Natural killer cell (primary cell): Measurements from ENCODE around the gene PLEKHA4. TPM values are rescaled to one million over a fixed set of nuclear protein-coding genes. Genes with fewer than 3 reads are reported as not detected.

Source experiments
- ATAC-seq, 3 donors: fragments of 150-1000 bp in 2 of 3; fragments of 200-7000 bp in 1 of 3; cut with Tn5 transposase; 1 replicate in 1 of 3; 2 replicates in 2 of 3; pipeline ENCODE4 v1.10.0; 2021; ENCODE audit warnings: mild to moderate bottlenecking in 2 of 3, moderate library complexity in 2 of 3
- DNase-seq, 2 donors: peaks; one replicate each; pipeline versions ENCODE4 v3.0.0 to v3.0.0-alpha.2; 2013 to 2021; ENCODE audit warnings: mixed read lengths in 1 of 2
- H3K27ac ChIP-seq: one replicate; pipeline ENCODE4 v1.5.1; 2013; ENCODE audit warnings: mild to moderate bottlenecking, low read length
- H3K27me3 ChIP-seq: one replicate; pipeline ENCODE4 v1.6.1; 2013; ENCODE audit warnings: low read length; ENCODE audit not compliant: control insufficient read depth, insufficient read depth
- H3K36me3 ChIP-seq: one replicate; pipeline ENCODE4 v1.6.1; 2013; ENCODE audit warnings: low read length; ENCODE audit not compliant: control insufficient read depth, insufficient read depth
- H3K4me1 ChIP-seq: one replicate; pipeline ENCODE4 v1.6.1; 2013; ENCODE audit warnings: low read length; ENCODE audit not compliant: control insufficient read depth, insufficient read depth
- H3K4me3 ChIP-seq: one replicate; pipeline ENCODE4 v1.5.1; 2013; ENCODE audit warnings: low read length
- H3K9me3 ChIP-seq: one replicate; pipeline ENCODE4 v1.6.1; 2013; ENCODE audit warnings: low read length; ENCODE audit not compliant: control insufficient read depth, insufficient read depth
- H3K27ac Mint-ChIP-seq, 2 donors: one replicate each; pipeline ENCODE4 v1.8.0; 2022; ENCODE audit warnings: mild to moderate bottlenecking in 2 of 2, mixed read lengths in 2 of 2, moderate library complexity in 1 of 2
- H3K27me3 Mint-ChIP-seq, 2 donors: one replicate each; pipeline ENCODE4 v1.8.0; 2022; ENCODE audit warnings: low read depth in 2 of 2, mixed read lengths in 2 of 2
- H3K36me3 Mint-ChIP-seq: one replicate; pipeline ENCODE4 v1.8.0; 2022; ENCODE audit warnings: mixed read lengths
- H3K4me1 Mint-ChIP-seq, 2 donors: one replicate each; pipeline ENCODE4 v1.8.0; 2022; ENCODE audit warnings: mixed read lengths in 2 of 2
- H3K4me3 Mint-ChIP-seq: one replicate; pipeline ENCODE4 v1.8.0; 2022; ENCODE audit warnings: mild to moderate bottlenecking, moderate library complexity, mixed read lengths
- H3K9me3 Mint-ChIP-seq, 2 donors: one replicate each; pipeline ENCODE4 v1.8.0; 2022; ENCODE audit warnings: mixed read lengths in 2 of 2
- CTCF ChIP-seq: fragments of 200-600 bp; IDR thresholded peaks from one replicate; pipeline ENCODE4 v1.8.0; 2022; ENCODE audit warnings: antibody characterized with exemption
- WGBS: methylation state at CpG from one replicate; pipeline ENCODE4 v1.1.7; 2013; ENCODE audit warnings: missing lambda C conversion rate; ENCODE audit not compliant: insufficient coverage; 5-methylcytosine and 5-hydroxymethylcytosine counted together
- intact Hi-C: fragments of 100-400 bp; cut with micrococcal nuclease; formaldehyde crosslinking; loops from one replicate; pipeline ENCODE4 v1.14.2; 2022
- total RNA-seq, 4 donors: library from RNA; stranded (reverse); fragments of 120-200 nt in 1 of 4; gene quantifications; one replicate each; pipeline versions ENCODE4 v1.2.3 to v1.2.4, GENCODE V29; 2013 to 2022

Gene PLEKHA4
- total RNA-seq, 3 donors from 2014 or later (not counting 1 experiment from before 2014, with no cell fraction given), result 2.5 to 6.5 (median 5.2) TPM

DNA sequence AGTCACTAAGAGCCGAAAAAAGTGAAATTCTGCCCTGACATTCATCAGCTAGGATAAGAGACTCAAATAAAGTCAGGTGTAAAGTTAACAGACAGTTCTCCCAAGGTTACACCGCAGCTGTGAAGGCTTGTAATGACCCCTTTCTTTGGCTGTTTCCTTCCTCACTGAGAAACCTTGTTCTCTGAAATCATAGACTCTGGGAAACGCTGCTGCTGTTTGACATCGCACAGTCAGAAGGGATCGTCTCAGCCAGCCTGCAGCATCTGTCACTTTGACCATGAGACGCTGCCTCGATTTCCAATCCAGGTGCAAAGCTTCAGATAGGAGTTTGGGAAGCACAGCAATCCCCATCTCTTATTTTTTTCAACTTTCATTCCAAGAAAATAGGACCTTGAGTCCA lies 58.3 kb downstream of the PLEKHA4 start:
- Mint-ChIP-seq H3K27me3 (no peaks in the 10 kb centered on the region), H3K36me3 (no peaks in the 10 kb centered on the region), H3K27ac (peak overlapping the region in 1 of 2 donors; percentile 87), H3K9me3 (no peaks in the 10 kb centered on the region), H3K4me3 (peak overlapping the region; percentile 89), H3K4me1 (peaks cover 17 to 35% of the 10 kb centered on the region in 2 donors)
- no peak for ATAC-seq
- H3K27ac ChIP-seq, result peak overlapping the region; percentile 14
- peak overlapping the region; percentile 72 for H3K4me3 ChIP-seq
- 14% methylated on average over 7 of the region's 7 CpGs for WGBS
- no peaks in the 10 kb centered on the region for H3K27me3 ChIP-seq
- H3K9me3 ChIP-seq, result no peaks in the 10 kb centered on the region
- peaks cover 27% of the 10 kb centered on the region for H3K4me1 ChIP-seq
- intact Hi-C loops, result no loop called here
- no peak for TF ChIP-seq CTCF
- peak in 1 of 2 donors; percentile 28 for DNase-seq
- H3K36me3 ChIP-seq, result no peaks in the 10 kb centered on the region

DNA sequence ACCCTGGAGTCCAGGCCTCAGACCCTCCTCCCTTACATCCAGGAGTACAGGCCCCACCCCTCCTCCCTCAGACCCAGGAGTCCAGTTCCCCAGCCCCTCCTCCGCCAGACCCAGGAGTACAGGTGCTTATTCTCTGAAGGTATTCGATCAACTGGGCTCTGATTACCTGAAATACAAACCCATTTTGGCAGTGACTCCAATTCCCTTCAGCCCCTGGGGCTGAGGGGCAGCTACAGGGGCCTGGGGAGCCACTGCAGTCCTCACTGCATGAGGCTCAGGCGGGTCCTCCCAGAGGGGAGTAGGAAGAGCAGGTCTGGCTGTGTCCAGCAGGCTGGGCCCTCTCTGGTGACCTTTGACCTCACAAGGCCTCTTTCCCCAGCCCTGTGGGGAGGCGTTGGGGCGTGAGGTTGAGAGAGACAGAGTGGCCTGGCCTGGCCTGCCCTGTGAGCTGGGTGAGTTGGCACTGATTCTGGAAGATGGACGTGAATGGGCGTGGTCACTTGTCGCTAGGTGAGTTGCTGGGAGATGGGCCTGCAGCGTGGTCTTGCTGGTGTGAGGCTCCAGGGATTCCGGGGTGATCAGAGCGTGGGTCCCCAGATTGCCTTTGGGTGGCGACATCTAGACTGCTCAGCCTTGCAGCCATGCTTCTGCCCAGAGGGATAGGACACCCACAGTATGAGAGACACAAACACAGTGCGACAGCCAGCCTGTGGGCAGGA lies 60.7 kb downstream of the PLEKHA4 start:
- H3K27me3 Mint-ChIP-seq, result no peaks in the 10 kb centered on the region

GRCh38 chr19:48806818-48807589 lies 61.4 kb downstream of the PLEKHA4 start:
- H3K36me3 ChIP-seq, result no peaks in the 10 kb centered on the region
- H3K9me3 ChIP-seq, result no peaks in the 10 kb centered on the region
- peaks cover 21% of the 10 kb centered on the region for H3K4me1 ChIP-seq
- H3K27me3 ChIP-seq, result no peaks in the 10 kb centered on the region
- H3K27ac ChIP-seq, result no peak overlapping the region
- no peak for ATAC-seq
- no peak overlapping the region for H3K27ac Mint-ChIP-seq
- no peaks in the 10 kb centered on the region for H3K27me3 Mint-ChIP-seq
- no peak overlapping the region for H3K4me3 ChIP-seq
- TF ChIP-seq CTCF, result no peak
- no peaks in the 10 kb centered on the region for H3K9me3 Mint-ChIP-seq
- H3K36me3 Mint-ChIP-seq, result no peaks in the 10 kb centered on the region
- DNase-seq, result peak in 1 of 2 donors; percentile 74
- WGBS, result 95% methylated on average over 17 of the region's 17 CpGs
- no peak overlapping the region for H3K4me3 Mint-ChIP-seq
- intact Hi-C loops, result no loop called here
- peaks cover 17 to 27% of the 10 kb centered on the region in 2 donors for H3K4me1 Mint-ChIP-seq

More for the DNA sequence above, 60.7 kb downstream of the PLEKHA4 start:
- Mint-ChIP-seq H3K4me1 (peaks cover 17 to 34% of the 10 kb centered on the region in 2 donors), H3K36me3 (no peaks in the 10 kb centered on the region), H3K27ac (no peak overlapping the region), H3K9me3 (no peaks in the 10 kb centered on the region), H3K4me3 (peak overlapping the region; percentile 25)
- no peak for TF ChIP-seq CTCF
- no peak for DNase-seq
- intact Hi-C loops, result no loop called here
- no peak for ATAC-seq
- no peak overlapping the region for H3K4me3 ChIP-seq
- no peaks in the 10 kb centered on the region for H3K27me3 ChIP-seq
- H3K9me3 ChIP-seq, result no peaks in the 10 kb centered on the region
- no peaks in the 10 kb centered on the region for H3K36me3 ChIP-seq
- WGBS, result 96% methylated on average over 13 of the region's 13 CpGs
- H3K4me1 ChIP-seq, result peaks cover 27% of the 10 kb centered on the region
- H3K27ac ChIP-seq, result no peak overlapping the region
